Gastroesophageal sphincter (tissue), 3 donors: Measurements from ENCODE around the gene RMND5B.

Experiments used
- EP300 ChIP-seq: sonication (generic); formaldehyde crosslinking; IDR thresholded peaks from one replicate; pipeline ENCODE4 v1.6.1; 2017; ENCODE audit warnings: antibody characterized with exemption, mild to moderate bottlenecking
- POLR2A ChIP-seq, 2 donors: fragments of 450-650 bp; IDR thresholded peaks; one replicate each; pipeline ENCODE4 v1.6.1; 2017; ENCODE audit warnings: antibody characterized with exemption in 2 of 2, mild to moderate bottlenecking in 2 of 2, moderate library complexity in 1 of 2
- POLR2AphosphoS5 ChIP-seq: sonication (generic); formaldehyde crosslinking; IDR thresholded peaks from one replicate; pipeline ENCODE4 v1.6.1; 2017; ENCODE audit warnings: antibody characterized with exemption
- TF ChIP-seq, protein P1 (sequence below), 4 experiments: fragments of 200-600 bp in 2 of 4; fragments of 450-650 bp in 2 of 4; sonication (generic) in 1 of 4; IDR thresholded peaks; one replicate each; pipeline ENCODE4 v1.5.1; 2017 to 2019; ENCODE audit warnings: antibody characterized with exemption in 4 of 4, mild to moderate bottlenecking in 2 of 4, moderate library complexity in 2 of 4

- TF ChIP-seq, protein P1, sequence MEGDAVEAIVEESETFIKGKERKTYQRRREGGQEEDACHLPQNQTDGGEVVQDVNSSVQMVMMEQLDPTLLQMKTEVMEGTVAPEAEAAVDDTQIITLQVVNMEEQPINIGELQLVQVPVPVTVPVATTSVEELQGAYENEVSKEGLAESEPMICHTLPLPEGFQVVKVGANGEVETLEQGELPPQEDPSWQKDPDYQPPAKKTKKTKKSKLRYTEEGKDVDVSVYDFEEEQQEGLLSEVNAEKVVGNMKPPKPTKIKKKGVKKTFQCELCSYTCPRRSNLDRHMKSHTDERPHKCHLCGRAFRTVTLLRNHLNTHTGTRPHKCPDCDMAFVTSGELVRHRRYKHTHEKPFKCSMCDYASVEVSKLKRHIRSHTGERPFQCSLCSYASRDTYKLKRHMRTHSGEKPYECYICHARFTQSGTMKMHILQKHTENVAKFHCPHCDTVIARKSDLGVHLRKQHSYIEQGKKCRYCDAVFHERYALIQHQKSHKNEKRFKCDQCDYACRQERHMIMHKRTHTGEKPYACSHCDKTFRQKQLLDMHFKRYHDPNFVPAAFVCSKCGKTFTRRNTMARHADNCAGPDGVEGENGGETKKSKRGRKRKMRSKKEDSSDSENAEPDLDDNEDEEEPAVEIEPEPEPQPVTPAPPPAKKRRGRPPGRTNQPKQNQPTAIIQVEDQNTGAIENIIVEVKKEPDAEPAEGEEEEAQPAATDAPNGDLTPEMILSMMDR (IDR thresholded peaks at IDR 0.05), result no peak
- TF ChIP-seq POLR2AphosphoS5, result no peak
- no peak for TF ChIP-seq POLR2A (IDR thresholded peaks at IDR 0.05)
- TF ChIP-seq EP300, result no peak
These were observed 63.2 kb downstream of the RMND5B start for GRCh38 chr5:178194026-178194425.
